ENCODE results near the gene MTFP1.
"Not testable (repeated sequence)": the region's sequence is repeated elsewhere in the genome, so short reads cannot be mapped to it uniquely, and the experiment has no call there.

MTFP1 gene

DNA sequence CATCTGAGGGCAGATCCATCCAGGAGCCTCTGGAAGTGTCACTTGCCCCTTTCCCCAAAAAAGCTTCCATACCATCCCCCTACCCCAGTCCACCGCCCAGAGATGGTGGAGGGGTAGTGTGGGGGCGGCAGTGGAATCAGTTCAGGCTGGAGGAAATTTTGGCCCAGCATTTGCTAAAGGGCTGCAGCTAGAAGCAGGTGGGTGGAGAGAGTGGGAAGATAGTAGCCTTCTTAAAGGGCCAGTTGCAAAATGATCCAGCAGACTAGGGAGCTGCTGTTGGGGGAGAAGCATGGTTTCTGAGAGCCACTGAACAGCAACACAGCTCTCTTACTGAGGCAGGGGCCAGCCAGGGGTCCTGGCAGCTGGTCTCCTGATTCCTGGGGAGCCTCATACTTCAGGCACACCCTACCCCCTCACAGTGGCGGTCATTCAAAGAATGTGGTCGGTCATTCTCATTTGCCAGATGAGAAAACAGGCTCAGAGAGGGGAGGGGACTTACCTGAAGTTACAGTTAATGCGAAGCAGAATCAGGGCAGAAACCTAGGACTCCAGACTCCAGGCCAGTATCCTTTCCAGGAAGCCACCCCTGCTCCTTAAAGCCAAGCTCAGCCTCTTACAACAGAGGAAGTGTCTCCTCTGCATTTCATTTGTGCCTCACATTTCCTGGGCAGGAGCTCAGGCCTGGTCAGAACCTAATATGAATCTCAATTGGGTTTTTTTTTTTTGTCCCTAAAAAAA is 23.4 kb upstream of the MTFP1 start:
- DNase-seq, result no peak

DNA sequence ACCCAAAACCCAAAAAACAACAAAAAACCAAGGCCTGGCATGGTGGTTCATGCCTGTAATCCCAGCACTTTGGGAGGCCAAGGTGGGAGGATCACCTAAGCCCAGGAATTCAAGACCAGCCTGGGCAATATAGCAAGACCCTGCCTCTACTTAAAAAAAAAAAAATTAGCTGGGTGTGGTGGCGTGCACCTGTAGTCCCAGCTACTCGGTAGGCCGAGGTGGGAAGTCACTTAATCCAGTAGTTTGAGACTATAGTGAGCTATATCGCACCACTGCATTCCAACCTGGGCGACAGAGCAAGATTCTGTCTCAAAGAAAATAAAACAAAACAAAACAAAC is 22.8 kb upstream of the MTFP1 start:
- not testable (repeated sequence) for DNase-seq

DNA sequence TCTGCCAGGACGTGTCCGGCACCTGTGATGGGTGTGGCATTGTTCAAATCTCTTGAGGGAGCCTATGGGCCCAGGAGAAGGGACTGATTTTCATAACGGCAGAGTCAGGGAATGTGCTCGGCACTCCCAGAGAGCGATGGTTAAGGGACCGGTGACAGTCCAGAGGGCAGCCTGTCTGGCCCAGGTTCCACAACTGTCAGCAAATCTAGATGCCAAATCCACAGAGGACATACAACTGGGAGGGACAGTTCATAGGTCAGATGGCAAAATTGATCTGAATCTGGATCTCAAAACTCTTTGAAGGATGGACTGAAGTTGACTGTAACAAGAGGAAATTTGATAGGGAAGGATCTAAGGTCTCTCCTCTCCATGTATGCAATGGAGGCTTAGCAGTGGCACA is 21.3 kb upstream of the MTFP1 start:
- DNase-seq, result no peak

DNA sequence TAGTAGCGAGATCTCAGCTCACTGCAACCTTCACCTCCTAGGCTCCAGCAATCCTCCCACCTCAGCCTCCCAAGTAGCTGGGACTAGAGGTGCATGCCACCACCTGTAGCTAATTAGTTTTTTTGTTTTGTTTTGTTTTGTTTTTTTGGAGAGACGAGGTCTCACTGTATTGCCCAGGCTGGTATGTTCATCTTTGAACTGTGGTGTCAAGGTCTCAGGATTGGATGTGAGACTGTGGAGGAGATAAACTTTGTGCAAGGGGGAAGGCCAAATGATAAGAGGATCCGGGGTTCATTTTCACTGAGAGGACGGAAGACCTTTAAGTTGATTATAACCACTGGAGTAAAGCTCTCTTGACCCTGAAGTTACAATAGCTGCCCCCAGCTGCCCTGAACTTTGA is 19.8 kb upstream of the MTFP1 start:
- no peak for DNase-seq

DNA sequence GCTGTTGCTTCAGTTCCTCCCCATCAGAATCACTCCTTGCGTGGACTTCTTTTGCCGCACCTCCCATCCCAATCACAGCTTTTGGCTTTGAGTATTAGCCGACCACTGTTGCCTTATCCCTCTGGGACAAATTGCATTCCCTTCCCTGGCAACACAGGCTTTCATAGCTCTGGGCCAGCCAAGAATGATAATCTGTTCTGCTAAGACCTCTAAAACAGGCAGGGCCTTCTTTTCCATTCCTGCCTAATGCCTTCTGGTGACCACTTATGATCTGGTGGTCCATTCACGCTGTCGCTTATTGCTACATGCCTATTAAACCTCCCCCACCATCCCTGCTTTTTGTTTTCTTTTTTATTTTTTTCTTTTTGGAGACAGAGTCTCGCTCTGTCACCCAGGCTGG is 19.2 kb upstream of the MTFP1 start:
- DNase-seq, result no peak

DNA sequence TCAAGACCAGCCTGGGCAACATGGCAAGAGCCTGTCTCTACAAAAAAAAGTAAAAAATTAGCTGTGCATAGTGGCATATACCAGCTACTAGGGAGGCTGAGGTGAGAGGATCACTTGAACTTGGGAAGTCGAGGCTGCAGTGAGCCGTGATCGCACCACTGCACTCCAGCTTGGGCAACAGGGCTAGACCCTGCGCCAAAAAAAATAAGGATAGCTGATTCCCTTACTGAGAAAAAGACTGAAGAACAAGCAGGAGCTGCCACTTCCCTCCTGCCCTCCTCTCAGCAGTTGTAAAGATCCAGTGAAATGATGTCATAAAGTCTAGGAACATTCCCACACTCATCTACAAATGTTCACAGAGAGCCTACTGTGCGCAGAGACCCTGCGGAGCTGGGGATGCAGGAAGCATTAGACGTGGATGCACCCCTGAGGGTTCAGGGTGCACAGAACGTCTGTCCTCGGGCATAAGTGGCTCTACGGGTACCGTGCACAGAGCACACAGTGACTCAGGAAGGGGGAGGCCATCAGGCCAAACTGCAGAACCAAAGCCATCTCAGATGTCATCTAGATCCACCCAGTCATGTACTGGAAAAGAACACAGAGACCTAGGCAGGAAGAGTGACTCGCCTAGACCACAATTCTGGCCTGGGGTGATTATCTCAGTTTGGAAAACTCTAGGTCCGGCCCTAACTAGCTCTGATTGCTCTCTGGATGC is 17.0 kb upstream of the MTFP1 start:
- DNase-seq, result no peak

DNA sequence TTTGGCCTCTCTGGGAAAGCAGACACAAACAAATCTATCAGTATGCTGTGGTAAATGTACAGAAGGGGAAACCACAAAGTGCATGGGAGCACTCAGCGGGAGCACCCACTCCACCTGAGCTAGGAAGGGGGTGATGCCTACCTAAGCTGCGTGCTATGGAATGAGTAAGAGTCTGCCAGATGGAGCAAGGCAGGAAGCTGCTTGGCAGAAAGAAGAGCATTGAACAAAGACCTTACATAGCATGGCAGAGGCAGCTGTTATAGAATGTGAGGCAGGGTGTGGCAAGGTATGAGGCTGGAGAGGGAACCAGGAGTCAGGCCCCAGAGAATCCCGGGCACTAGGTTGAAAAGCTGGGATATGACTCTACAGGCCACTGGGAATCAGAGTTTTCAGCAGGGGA is 13.8 kb upstream of the MTFP1 start:
- DNase-seq, result no peak

DNA sequence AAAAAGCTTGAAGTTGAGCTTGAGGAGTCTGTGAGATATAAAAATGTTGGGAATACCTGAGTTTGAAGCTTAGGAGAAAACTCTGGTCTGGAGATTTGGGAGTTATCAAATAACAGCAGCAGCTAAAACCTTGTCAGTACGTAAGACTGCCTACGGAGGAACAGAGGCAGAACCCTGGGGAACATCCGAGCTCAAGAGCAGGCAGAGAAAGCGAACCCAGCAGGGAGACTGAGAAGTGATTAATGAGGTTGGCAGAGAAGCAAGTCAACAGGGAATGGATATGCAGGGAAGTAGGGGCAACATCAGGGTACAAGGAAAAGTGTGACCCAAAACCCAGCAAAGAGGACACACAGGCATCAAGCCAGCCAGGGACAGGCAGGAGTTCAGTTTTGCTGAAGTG is 12.6 kb upstream of the MTFP1 start:
- no peak for DNase-seq

DNA sequence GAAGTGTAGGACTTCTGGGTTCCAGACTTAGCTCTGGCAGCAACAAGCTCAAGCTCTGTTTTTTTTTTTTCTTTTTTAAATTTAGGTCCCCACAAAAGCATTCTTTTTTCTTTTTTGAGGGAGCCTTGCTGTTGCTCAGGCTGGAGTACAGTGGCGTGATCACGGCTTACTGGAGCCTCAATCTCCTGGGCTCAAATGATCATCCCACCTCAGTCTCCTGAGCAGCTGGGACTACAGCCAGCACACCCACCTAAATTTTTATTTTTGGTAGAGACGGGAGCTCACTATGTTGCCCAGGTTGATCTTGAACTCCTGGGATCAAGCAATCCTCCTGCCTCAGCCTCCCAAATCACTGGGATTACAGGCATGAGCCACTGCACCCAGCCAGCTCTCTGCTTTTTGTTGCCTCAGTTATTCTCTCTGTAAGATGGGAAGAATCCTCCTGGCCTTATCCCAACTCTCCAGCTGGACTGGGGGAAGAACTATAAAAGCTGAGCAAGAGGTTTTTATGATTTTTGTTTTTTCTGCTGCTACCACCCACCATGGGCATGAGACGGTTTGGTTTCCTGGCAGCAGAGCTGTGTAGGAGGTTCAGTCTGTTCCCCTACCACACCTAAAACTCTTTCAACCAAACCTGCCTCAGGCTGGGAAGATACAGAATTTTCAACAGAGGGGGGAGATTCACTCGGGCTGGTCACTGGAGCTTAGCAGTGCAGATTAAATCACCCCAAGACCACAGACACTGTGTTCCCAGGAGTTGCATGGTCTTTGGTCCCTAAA is 11.6 kb upstream of the MTFP1 start:
- no peak for DNase-seq

DNA sequence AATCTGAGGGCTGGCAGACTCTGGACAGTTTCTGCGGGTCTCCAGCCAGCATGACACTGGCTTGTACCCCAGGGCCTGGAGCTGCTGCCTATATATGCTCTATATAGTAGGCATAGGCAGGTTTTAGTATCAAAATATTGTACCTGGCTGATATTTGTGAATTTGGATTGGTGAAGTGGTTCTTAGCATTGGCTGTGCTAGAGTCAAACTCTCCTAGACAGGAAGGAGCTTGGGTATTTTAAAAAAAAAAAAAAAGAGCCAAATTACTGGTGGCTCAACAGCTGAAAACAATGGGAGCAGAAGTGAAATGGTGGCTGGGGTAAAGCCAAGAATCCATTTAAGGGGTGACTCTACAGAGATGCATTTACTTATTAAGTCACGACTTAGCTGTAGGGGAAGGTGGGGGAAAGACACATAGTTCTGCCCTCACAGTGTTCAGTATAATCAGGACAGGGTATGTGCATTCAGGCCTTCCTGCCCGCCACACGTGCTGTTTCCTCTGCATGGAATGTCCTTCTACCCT is 11.0 kb upstream of the MTFP1 start:
- no peak for DNase-seq

DNA sequence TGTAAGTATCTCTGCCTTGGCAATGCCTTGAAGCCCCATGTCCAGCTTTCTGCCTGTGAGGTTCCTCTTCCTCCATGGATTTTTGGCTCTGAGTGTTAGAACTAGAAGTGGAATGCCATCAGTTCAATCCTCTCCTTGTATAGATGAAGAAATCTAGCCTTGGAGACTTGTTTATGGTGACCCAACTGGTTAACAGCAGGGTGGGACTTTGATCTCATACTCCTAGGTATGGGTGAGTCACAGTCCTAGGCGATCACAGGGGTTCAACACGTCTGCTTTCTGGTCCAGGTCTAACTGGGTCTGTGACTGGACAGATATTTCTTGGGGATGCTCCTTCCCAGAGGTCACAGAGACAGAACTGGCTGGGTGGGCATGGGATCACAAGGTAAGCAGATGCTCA is 9.2 kb upstream of the MTFP1 start:
- no peak for DNase-seq

DNA sequence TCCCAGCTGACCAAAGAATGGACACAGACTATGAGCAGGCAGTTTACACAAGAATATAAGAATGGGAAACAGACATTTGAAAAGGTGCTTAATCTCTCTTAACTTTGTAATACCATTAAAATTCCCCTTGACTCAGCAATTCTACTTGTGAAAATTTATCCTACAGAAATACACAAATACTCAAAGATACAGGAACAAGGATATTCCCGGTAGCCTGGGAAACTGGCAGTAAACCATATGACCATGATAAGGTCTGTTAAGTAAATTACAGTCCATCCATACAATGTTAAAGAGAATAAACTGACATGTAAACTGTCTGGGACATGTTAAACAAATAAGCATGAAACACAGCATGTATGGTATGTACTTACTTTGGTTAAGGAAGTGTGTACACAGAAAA is 8.7 kb upstream of the MTFP1 start:
- DNase-seq, result no peak

DNA sequence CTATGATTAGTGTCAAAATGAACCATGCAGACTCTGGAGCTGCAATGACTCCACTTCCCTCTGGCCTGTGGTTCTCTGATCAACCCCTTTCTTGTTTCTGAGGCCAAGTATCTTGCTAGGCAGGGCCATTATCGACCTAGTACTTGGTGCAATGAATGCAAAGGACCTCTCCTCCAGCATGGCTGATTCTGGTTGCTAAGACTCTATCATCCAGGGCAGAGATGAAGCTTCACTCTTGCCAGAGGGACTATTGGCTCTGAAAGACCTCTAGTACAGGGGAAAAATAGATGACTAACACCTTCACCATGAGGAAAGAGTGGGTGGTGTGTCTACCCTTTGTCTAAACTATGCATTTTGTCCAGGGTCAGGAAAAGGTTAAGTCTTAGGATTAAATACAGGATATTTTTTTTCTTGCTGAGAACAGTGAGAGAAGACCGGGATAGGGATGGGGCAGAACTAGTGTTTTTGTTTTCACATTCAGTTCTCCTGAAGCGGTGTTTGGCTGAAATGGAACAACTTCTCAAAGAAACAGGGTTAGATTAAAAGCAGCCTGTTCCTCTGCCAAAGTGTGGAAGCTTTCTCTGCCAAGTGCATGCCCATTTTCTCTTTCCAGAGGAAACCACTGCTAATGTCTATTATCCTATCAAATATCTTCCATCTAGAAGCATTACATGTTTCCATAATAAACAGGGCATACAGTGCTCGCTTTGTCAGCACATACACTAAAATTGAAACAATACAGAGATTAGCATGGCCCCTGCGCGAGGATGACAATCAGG is 5.0 kb upstream of the MTFP1 start:
- DNase-seq, result no peak

DNA sequence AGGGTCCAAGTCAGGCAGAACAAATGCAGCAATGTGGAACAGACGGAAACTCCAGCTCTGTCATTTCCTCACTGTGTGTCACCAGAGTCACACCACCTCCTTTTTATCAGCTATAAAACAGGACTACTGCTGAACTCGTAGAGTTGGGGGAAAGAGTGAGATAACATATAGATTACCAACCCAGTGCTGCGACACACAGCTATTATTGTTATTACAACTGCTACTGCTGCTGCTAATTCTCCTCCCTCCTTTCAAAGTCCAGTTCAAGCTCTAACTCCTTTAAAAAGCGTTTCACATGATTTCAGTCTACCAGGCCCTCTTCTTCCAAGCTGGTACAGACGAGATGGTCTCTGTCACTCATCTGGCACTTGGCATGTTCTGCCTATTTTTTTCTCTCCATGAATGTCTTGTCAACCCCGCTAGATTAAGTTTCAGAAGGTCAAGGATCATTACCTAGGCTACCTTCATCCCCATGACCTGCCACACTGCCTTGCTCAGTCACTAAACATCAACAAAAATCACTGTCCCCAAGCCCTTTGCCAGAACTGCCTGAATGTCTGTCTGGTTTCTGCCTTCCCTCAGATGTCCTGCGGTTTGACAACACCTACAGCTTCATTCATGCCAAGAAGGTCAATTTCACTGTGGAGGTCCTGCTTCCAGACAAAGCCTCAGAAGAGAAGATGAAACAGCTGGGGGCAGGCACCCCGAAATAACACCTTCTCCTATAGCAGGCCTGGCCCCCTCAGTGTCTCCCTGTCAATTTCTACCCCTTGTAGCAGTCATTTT is 3.7 kb upstream of the MTFP1 start:
- peak; percentile 26 for DNase-seq

DNA sequence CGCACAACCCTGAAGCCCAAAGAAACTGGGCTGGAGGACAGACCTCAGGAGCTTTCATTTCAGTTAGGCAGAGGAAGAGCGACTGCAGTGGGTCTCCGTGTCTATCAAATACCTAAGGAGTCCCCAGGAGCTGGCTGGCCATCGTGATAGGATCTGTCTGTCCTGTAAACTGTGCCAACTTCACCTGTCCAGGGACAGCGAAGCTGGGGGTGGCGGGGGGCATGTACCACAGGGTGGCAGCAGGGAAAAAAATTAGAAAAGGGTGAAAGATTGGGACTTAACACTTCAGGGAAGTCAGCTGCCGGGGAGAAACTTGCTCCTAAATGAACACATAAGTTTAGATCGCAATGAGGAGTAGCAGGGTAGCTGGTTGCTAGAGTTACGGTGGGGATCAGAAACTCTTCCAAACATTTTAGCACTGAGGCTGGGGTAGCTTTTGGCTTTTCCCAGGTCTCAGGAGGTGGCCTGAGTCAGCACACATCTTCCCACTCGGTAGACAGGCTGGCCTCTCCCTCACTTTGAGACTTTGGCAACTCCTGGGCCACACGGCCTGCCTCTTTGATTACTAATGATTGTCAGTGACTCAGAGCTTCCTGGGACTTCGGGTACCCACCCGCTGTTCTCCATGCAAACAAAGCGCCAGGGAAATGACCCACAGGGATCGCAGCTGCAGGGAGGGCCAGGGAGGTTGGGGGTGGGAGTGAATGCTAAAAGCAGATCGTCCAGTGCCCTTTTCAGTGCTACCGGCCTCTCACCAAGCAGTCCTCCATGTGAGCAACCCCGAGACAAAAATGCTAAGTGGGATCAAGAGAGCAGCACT is 2.9 kb upstream of the MTFP1 start:
- peak; percentile 65 for DNase-seq

DNA sequence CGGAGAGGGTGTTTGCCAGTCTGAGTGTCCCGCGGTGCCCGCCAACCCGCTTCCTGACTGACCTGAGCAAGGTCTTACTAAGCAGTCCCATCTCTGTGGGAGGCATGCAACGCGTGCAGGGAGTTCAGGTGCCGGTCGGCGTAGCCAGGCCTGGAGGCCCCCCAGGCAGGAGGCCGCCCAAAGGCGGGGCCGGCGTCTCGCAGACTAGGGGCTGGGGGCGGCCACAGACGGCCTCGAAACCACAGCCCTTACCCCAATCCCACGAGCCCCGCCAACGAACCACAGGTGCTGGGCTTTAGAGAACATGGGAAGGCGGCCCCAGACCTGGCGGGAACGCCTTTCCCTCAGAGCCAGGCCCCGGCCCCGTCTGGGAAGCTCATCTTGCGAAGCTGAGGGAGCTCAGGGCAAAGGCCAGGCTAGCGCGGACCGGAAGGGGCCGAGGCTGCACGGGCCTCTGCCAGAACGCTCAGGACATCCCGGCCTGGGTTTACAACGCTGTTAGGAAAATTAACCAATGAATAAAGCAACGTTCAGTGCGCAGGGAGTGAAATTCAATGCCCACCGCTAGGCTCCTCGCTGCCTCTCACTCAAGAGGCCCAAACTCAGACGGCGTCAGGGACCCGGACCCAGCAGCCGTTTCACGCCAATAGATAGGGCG is 2.1 kb upstream of the MTFP1 start:
- DNase-seq, result peak; percentile 75

DNA sequence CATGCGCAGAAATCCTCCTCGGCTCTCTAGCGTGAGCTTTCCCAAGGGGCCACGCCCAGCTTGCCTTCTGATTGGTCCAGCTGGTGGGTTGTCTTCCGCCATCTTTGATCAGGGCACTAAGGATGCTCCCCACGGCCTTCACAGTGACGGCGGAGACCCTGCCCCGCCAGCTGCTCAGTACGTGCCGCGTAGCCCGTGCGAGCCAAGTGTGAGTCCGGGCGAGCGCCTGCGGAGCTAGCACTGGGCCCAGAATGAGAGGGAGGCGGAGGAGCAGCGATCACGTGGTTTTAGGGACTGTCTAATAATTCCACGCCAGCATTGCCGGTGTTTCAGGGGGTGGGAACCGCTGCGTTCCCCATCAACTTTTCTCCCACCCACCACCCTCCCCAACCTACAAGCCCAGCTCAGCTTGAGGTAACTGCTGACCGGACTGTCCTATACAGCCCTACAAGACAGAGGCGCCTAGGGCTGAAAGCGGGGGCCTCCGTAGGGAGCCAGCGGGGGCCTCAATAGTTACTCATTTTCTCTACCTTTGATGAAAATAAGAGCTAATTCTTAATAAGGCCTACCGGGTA is 1.5 kb upstream of the MTFP1 start:
- DNase-seq, result peak; percentile 99

DNA sequence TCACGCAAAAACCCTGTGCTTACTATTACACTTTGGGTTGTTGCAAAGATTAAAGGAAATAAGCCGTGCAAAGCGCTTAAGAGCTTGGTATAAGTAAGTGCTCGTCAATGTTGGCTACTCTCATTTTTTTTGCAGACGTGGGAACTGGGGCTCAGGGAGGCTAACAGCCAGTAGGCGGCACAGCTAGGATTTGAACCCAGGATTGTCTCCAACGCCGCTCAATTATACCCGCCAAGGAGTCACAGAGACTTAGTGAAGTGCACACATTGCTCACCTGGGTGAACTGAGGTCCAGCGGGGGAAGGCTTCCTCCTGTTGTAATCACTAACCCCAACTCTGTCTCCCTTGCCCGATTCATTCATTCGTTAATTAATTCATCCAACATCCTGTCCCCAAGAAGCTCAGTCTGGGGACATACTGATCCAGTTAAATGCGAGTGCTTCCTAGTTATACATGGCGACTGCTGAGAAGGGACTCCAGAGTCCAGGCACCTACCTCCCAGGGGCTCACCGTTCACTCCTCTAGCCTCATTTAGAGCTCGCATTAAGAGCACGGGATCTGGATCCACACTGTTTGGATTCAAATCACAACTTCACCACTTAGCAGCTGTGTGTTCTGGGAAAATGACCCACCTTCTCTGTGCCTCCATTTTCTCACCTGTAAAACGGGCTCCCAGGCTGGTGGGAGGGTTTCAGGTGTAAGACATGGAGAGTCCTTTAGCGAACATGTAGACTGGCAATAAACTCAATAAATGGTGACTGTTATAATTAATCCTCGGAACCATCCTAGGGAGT is 838 bp upstream of the MTFP1 start:
- peak; percentile 38 for DNase-seq

DNA sequence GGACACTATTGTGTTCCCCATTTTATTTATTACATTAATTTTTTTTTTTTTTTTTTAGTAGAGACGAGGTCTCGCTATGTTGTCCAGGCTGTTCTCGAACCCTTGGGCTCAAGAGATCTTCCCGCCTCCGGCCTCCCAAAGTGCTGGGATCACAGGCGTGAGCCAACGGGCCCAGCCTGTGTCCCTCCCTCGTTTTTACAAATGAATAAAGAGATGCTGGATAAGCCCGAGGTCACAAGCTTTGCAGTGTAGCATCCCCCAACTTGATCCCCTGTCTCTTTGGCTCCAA is 297 bp upstream of the MTFP1 start:
- no peak for DNase-seq

Data from stimulated activated CD4-positive, alpha-beta T cell treated with anti-CD3 and anti-CD28 coated beads, Interleukin-15, amount 100 ng/mL, for 24 hours (primary cell).